Measurements from ENCODE around the gene EPB41. TPM values are rescaled to one million over a fixed set of nuclear protein-coding genes. Genes with fewer than 3 reads are reported as not detected.

The EPB41 gene
- total and polyA plus RNA-seq, 2 experiments from 2014 or later: 26.8 to 112 TPM

- Histone ChIP-seq H3K27ac (ENCODE audit: low read depth) (no peak overlapping the region), H3K79me2 (replicated peaks; ENCODE audit: insufficient read depth) (no peaks in the 10 kb centered on the region), H4K20me1 (replicated peaks; ENCODE audit: insufficient read depth) (no peaks in the 10 kb centered on the region; the same call in 1 of the 2 replicates), H3K27me3 (ENCODE audit: insufficient read depth) (peaks cover 29% of the 10 kb centered on the region), H3F3A (replicated peaks; ENCODE audit: low read depth) (peaks cover 14% of the 10 kb centered on the region; the same call in 1 of the 2 replicates), H3K4me1 (ENCODE audit: insufficient read depth) (peaks cover 6% of the 10 kb centered on the region; the same call in 1 of the 2 replicates), H3K9me2 (ENCODE audit: insufficient read depth) (no peaks in the 10 kb centered on the region), H3K4me2 (no peak overlapping the region), H3K36me3 (ENCODE audit: insufficient read depth) (no peaks in the 10 kb centered on the region), H3K4me3 (no peak overlapping the region), H2AFZ (no peak overlapping the region)
- peak overlapping the region; percentile 60 for H3K4me3 Mint-ChIP-seq
- no peaks in the 10 kb centered on the region for H3K36me3 Mint-ChIP-seq (ENCODE audit: low read depth)
- ATAC-seq (no peak), DNase-seq (ENCODE audit: low spot score) (no peak)
- H3K27ac Mint-ChIP-seq: peak overlapping the region; percentile 34; the same call in 1 of the 2 replicates
- TF ChIP-seq REST (IDR thresholded peaks at IDR 0.05; ENCODE audit: unreplicated experiment) (no peak), CREB1 (CRISPR knock-in tag; IDR thresholded peaks at IDR 0.05; ENCODE audit: low read depth) (no peak), NANOG (IDR thresholded peaks at IDR 0.05; ENCODE audit: borderline replicate concordance) (no peak), ZNF114 (CRISPR knock-in tag; IDR thresholded peaks at IDR 0.05) (no peak)
- TF ChIP-seq, protein P1, sequence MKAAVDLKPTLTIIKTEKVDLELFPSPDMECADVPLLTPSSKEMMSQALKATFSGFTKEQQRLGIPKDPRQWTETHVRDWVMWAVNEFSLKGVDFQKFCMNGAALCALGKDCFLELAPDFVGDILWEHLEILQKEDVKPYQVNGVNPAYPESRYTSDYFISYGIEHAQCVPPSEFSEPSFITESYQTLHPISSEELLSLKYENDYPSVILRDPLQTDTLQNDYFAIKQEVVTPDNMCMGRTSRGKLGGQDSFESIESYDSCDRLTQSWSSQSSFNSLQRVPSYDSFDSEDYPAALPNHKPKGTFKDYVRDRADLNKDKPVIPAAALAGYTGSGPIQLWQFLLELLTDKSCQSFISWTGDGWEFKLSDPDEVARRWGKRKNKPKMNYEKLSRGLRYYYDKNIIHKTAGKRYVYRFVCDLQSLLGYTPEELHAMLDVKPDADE (IDR thresholded peaks at IDR 0.05): no peak
- peaks cover 10% of the 10 kb centered on the region for H3K4me1 Mint-ChIP-seq
- H3K27me3 Mint-ChIP-seq (ENCODE audit: insufficient read depth, low read depth, poor library complexity): peaks cover 29% of the 10 kb centered on the region
- H3K9me3 Mint-ChIP-seq: no peaks in the 10 kb centered on the region
These were observed 211.4 kb downstream of the EPB41 start for GRCh38 chr1:29125788-29126187.

- H3K4me1 ChIP-seq (ENCODE audit: insufficient read depth): peaks cover 4% of the 10 kb centered on the region; the same call in 1 of the 2 replicates
- no peak overlapping the region for H3K27ac Mint-ChIP-seq
- H3K4me3 Mint-ChIP-seq: peak overlapping the region; percentile 60; the same call in 1 of the 3 replicates
- H3K9me2 ChIP-seq (ENCODE audit: insufficient read depth): no peaks in the 10 kb centered on the region
- no peak for DNase-seq (ENCODE audit: low spot score)
- no peaks in the 10 kb centered on the region for H3K36me3 ChIP-seq (ENCODE audit: insufficient read depth)
- H3K4me1 Mint-ChIP-seq: peaks cover 10% of the 10 kb centered on the region
- H3K4me3 ChIP-seq: no peak overlapping the region
- no peak overlapping the region for H3K27ac ChIP-seq (ENCODE audit: low read depth)
- no peak overlapping the region for H2AFZ ChIP-seq
- peaks cover 12% of the 10 kb centered on the region; the same call in 1 of the 2 replicates for H3F3A ChIP-seq (replicated peaks; ENCODE audit: low read depth)
- no peaks in the 10 kb centered on the region for H3K36me3 Mint-ChIP-seq (ENCODE audit: low read depth)
- no peaks in the 10 kb centered on the region for H3K79me2 ChIP-seq (replicated peaks; ENCODE audit: insufficient read depth)
- H3K27me3 ChIP-seq (ENCODE audit: insufficient read depth): peaks cover 26% of the 10 kb centered on the region
- no peak for ATAC-seq
- no peaks in the 10 kb centered on the region for H4K20me1 ChIP-seq (replicated peaks; ENCODE audit: insufficient read depth)
- no peaks in the 10 kb centered on the region for H3K9me3 Mint-ChIP-seq
- no peak overlapping the region for H3K4me2 ChIP-seq
- peaks cover 26% of the 10 kb centered on the region for H3K27me3 Mint-ChIP-seq (ENCODE audit: insufficient read depth, low read depth, poor library complexity)
- no peak for TF ChIP-seq CTCF (conservative IDR thresholded peaks at IDR 0.05; ENCODE audit: low read depth in 2 of 2)
- no peak for TF ChIP-seq ZNF462 (CRISPR knock-in tag; IDR thresholded peaks at IDR 0.05)
- no peak for TF ChIP-seq CREB1 (CRISPR knock-in tag; IDR thresholded peaks at IDR 0.05; ENCODE audit: low read depth)
- TF ChIP-seq STAT1 (IDR thresholded peaks at IDR 0.05; ENCODE audit: unreplicated experiment): no peak
These were observed 211.8 kb downstream of the EPB41 start for GRCh38 chr1:29126198-29126597.
